Gastrocnemius medialis (tissue), 4 donors: ENCODE results near the gene ZRANB3. TPM values are rescaled to one million over a fixed set of nuclear protein-coding genes. Genes with fewer than 3 reads are reported as not detected.
A peak's percentile ranks its signal among the peaks of the same experiment; 100 is the strongest.
"Not testable (repeated sequence)": the region's sequence is repeated elsewhere in the genome, so short reads cannot be mapped to it uniquely, and the experiment has no call there.

Experiments used
- ATAC-seq, 2 donors: fragments of 150-250 bp; one replicate each; pipeline ENCODE4 v1.9.1; 2016
- DNase-seq, 2 donors: peaks; one replicate each; pipeline ENCODE4 v3.0.0-alpha.2; 2019
- H3K27ac ChIP-seq, 4 donors: fragments of 200-600 bp; sonication (generic); 1 replicate in 1 of 4; 2 replicates in 3 of 4; pipeline ENCODE4 v1.5.1; 2016 to 2018; ENCODE audit warnings: mild to moderate bottlenecking in 2 of 4, moderate library complexity in 1 of 4
- H3K27me3 ChIP-seq, 3 donors: fragments of 200-600 bp; sonication (generic) in 2 of 3; 1 replicate in 1 of 3; 2 replicates in 2 of 3; pipeline versions ENCODE4 v1.5.1 to v1.6.0; 2016 to 2019; ENCODE audit warnings: mild to moderate bottlenecking in 1 of 3, moderate library complexity in 1 of 3
- H3K36me3 ChIP-seq, 2 donors: fragments of 200-600 bp; sonication (generic) in 1 of 2; one replicate each; pipeline ENCODE4 v1.5.1; 2017 to 2018
- H3K4me1 ChIP-seq, 2 donors: fragments of 200-600 bp; sonication (generic) in 1 of 2; one replicate each; pipeline ENCODE4 v1.5.1; 2016 to 2017; ENCODE audit warnings: mild to moderate bottlenecking in 2 of 2
- H3K4me3 ChIP-seq, 4 donors: fragments of 200-600 bp; sonication (generic) in 3 of 4; 1 replicate in 1 of 4; 2 replicates in 3 of 4; pipeline ENCODE4 v1.5.1; 2016 to 2019; ENCODE audit warnings: mild to moderate bottlenecking in 2 of 4
- H3K9me3 ChIP-seq, 3 donors: fragments of 200-600 bp; sonication (generic) in 2 of 3; 1 replicate in 1 of 3; 2 replicates in 2 of 3; pipeline ENCODE4 v1.5.1; 2016 to 2019
- CTCF ChIP-seq, 5 experiments: fragments of 450-650 bp in 3 of 5; fragments of 200-600 bp in 2 of 5; sonication (generic) in 2 of 5; IDR thresholded peaks in 4 of 5; conservative IDR thresholded peaks in 1 of 5; 1 replicate in 4 of 5; 2 replicates in 1 of 5; pipeline ENCODE4 v1.5.1; 2016 to 2019; ENCODE audit warnings: antibody characterized with exemption in 5 of 5, mild to moderate bottlenecking in 3 of 5, moderate library complexity in 3 of 5
- POLR2A ChIP-seq, 2 donors: fragments of 450-650 bp; IDR thresholded peaks; one replicate each; pipeline ENCODE4 v1.6.1; 2017; ENCODE audit warnings: antibody characterized with exemption in 2 of 2, mild to moderate bottlenecking in 2 of 2, moderate library complexity in 2 of 2
- in situ Hi-C, 4 donors: fragments of 200-750 bp; cut with MboI; loops; one replicate each; pipeline versions ENCODE4 v1.15.0 to v1.8.0; 2017; ENCODE audit warnings: low sequenced_read_pairs in 4 of 4
- intact Hi-C: fragments of 100-400 bp; cut with DNase I; formaldehyde crosslinking; loops from one replicate; pipeline ENCODE4 v1.15.1; 2023; ENCODE audit warnings: low total_unique reads
- total RNA-seq, 4 donors: library from RNA; depleted of rRNA; stranded (reverse); fragments of >200 nt; gene quantifications; one replicate each; pipeline versions ENCODE4 v1.1.0 to v1.2.3, GENCODE V29; 2016

ZRANB3 gene
- total RNA-seq, 4 donors from 2014 or later = 1.9 to 4.8 (median 2.9) TPM

DNA sequence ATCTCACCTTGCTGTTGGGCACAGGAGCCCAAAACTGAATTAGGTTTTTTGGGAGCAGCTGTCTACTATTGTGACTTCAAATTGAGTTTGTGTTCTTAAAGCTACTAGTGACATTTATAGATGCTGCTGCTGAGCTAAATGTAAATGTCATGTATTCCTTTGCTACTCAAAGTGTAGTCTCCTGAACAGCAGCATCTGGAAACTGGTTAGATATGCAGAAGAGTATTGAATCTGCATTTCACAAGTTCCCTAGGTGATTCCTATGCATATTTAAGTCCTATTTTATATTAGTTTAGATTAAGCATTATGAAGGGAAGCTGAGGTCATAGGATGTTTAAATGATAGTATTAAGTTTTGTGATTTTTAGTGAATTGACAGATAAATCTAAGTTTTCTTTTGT is 411.4 kb downstream of the ZRANB3 start:
- Histone ChIP-seq H3K9me3 (no peaks in the 10 kb centered on the region), H3K27ac (no peak overlapping the region), H3K4me1 (peaks cover 12 to 19% of the 10 kb centered on the region in 2 donors), H3K36me3 (peaks cover 0 to 19% of the 10 kb centered on the region in 2 donors), H3K4me3 (no peak overlapping the region), H3K27me3 (no peaks in the 10 kb centered on the region)
- no peak for DNase-seq
- ATAC-seq = no peak
- no peak for TF ChIP-seq POLR2A (IDR thresholded peaks at IDR 0.05)
- intact Hi-C loops (no loop called here), in situ Hi-C loops (no loop called here)

- no peaks in the 10 kb centered on the region for H3K9me3 ChIP-seq
- no peak for DNase-seq
- peak overlapping the region in 2 of 4 donors; percentile 2 to 51 for H3K27ac ChIP-seq
- H3K4me1 ChIP-seq = no peaks in the 10 kb centered on the region
- H3K4me3 ChIP-seq = no peak overlapping the region
- H3K27me3 ChIP-seq = no peaks in the 10 kb centered on the region
- ATAC-seq = peak in 1 of 2 donors; percentile 68
- in situ Hi-C loops (no loop called here), intact Hi-C loops (no loop called here)
- TF ChIP-seq POLR2A (IDR thresholded peaks at IDR 0.05) = no peak
- TF ChIP-seq CTCF (IDR thresholded peaks at IDR 0.05 in 4 of 5, conservative IDR thresholded peaks at IDR 0.05 in 1 of 5) = no peak
- H3K36me3 ChIP-seq = peaks cover 0 to 19% of the 10 kb centered on the region in 2 donors
These were observed 417.7 kb downstream of the ZRANB3 start for GRCh38 chr2:135113322-135113721.

GRCh38 chr2:135105513-135106316 is 425.3 kb downstream of the ZRANB3 start:
- H3K36me3 ChIP-seq, intact Hi-C loops, H3K4me1 ChIP-seq, H3K9me3 ChIP-seq, H3K27ac ChIP-seq, in situ Hi-C loops, ATAC-seq, DNase-seq, H3K27me3 ChIP-seq, H3K4me3 ChIP-seq: not testable (repeated sequence)

- Histone ChIP-seq H3K27ac (no peak overlapping the region), H3K9me3 (no peaks in the 10 kb centered on the region), H3K4me3 (no peak overlapping the region), H3K36me3 (no peaks in the 10 kb centered on the region), H3K4me1 (peaks cover 0 to 9% of the 10 kb centered on the region in 2 donors), H3K27me3 (no peaks in the 10 kb centered on the region)
- TF ChIP-seq POLR2A (IDR thresholded peaks at IDR 0.05) (no peak), CTCF (IDR thresholded peaks at IDR 0.05 in 4 of 5, conservative IDR thresholded peaks at IDR 0.05 in 1 of 5) (no peak)
- no peak for ATAC-seq
- DNase-seq = no peak
- intact Hi-C loops (no loop called here), in situ Hi-C loops (no loop called here)
These were observed 427.2 kb downstream of the ZRANB3 start for GRCh38 chr2:135103843-135104242.

DNA sequence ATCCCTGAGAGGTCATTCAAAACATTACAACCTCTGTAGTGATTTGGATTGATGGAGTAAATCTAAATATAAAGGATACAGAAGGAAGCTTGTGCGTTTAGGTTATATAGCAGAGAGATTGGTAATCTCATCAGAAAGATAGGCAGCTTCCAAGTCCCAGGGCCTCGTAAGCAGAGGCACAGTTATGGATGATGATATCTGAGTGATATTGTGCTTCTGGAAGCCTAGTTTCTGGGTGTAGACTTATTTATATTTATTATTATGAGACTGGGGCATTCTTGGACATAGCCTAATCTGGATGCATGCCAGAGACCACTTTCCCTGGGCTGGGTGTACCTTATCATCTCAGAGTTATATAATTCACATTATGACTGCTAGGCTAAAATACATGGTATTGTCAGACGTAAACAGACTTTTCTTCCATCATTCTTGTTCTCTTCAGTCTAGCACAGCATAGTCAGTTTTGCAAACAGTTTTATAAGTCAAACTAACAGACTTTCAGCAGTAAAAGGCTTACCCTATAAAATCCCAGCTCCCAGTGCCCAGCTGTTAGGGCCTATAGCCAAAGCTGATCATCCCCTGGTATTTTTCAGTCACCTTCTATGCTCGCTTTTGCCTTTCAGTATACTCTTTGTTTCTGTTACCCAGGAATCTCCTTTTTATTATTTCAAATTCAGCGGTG is 431.1 kb downstream of the ZRANB3 start:
- H3K4me3 ChIP-seq = peak overlapping the region in 1 of 4 donors; percentile 9
- intact Hi-C loops = no loop called here
- no peak overlapping the region for H3K27ac ChIP-seq
- H3K9me3 ChIP-seq = no peaks in the 10 kb centered on the region
- H3K27me3 ChIP-seq = no peaks in the 10 kb centered on the region
- DNase-seq (no peak), ATAC-seq (no peak)
- TF ChIP-seq POLR2A (IDR thresholded peaks at IDR 0.05) (no peak), CTCF (IDR thresholded peaks at IDR 0.05 in 4 of 5, conservative IDR thresholded peaks at IDR 0.05 in 1 of 5) (no peak)
- peaks cover 0 to 9% of the 10 kb centered on the region in 2 donors for H3K4me1 ChIP-seq
- H3K36me3 ChIP-seq = peaks cover 0 to 11% of the 10 kb centered on the region in 2 donors
- in situ Hi-C loops = no loop called here
